GM13976 (cell line): ENCODE data around the gene KCNH1.

Experiments used
- DNase-seq: peaks from one replicate; pipeline ENCODE4 v3.0.0; 2012; ENCODE audit warnings: low spot score
- CTCF ChIP-seq: IDR thresholded peaks from 2 replicates; pipeline ENCODE4 v1.5.1; 2012; ENCODE audit warnings: borderline replicate concordance, mild to moderate bottlenecking; ENCODE audit not compliant: insufficient read depth; ENCODE audit errors: extremely low read depth, missing control alignments, control extremely low read depth
- in situ Hi-C: fragments of 300-500 bp; cut with MboI; formaldehyde crosslinking; loops from one replicate; pipeline ENCODE4 v1.12.0; 2022; ENCODE audit warnings: low sequenced_read_pairs, mixed read lengths, inconsistent platforms; ENCODE audit not compliant: unreplicated experiment

The KCNH1 gene

GRCh38 chr1:210726621-210727020, 407.3 kb downstream of the KCNH1 start:
- in situ Hi-C loops: no loop called here
- no peak for TF ChIP-seq CTCF
- no peak for DNase-seq

GRCh38 chr1:210724768-210725167, 409.2 kb downstream of the KCNH1 start:
- no peak for DNase-seq
- no peak for TF ChIP-seq CTCF
- in situ Hi-C loops: no loop called here

- no peak for TF ChIP-seq CTCF
- no peak for DNase-seq
- in situ Hi-C loops: no loop called here
Observed at GRCh38 chr1:210723646-210724045, 410.3 kb downstream of the KCNH1 start.

- DNase-seq: no peak
- in situ Hi-C loops: no loop called here
- TF ChIP-seq CTCF: no peak
Observed at GRCh38 chr1:210722410-210723081, 411.4 kb downstream of the KCNH1 start.

GRCh38 chr1:210715072-210715471, 418.9 kb downstream of the KCNH1 start:
- no peak for TF ChIP-seq CTCF
- in situ Hi-C loops: no loop called here

GRCh38 chr1:210711825-210712612, 421.9 kb downstream of the KCNH1 start:
- DNase-seq: no peak
- TF ChIP-seq CTCF: no peak
- in situ Hi-C loops: no loop called here

More at GRCh38 chr1:210715072-210715471, 418.9 kb downstream of the KCNH1 start:
- DNase-seq: no peak
